Activated CD8-positive, alpha-beta memory T cell treated with anti-CD3 and anti-CD28 coated beads, Interleukin-2, amount 50 U/mL, for 48 hours (primary cell): Measurements from ENCODE around the gene EGFL8.
A peak's percentile ranks its signal among the peaks of the same experiment; 100 is the strongest.

Experiments
- DNase-seq: peaks from one replicate; pipeline ENCODE4 v3.0.0-alpha.2; 2020

The EGFL8 gene

GRCh38 chr6:32147401-32148132 is 16.8 kb upstream of the EGFL8 start:
- no peak for DNase-seq

GRCh38 chr6:32148289-32149091 is 15.9 kb upstream of the EGFL8 start:
- DNase-seq: peak; percentile 85

- DNase-seq: no peak
Observed at GRCh38 chr6:32149092-32149755, 15.2 kb upstream of the EGFL8 start.

GRCh38 chr6:32149932-32150870 is 14.2 kb upstream of the EGFL8 start:
- DNase-seq: no peak

GRCh38 chr6:32151181-32151862 is 13.1 kb upstream of the EGFL8 start:
- DNase-seq: no peak

- no peak for DNase-seq
Observed at GRCh38 chr6:32151863-32152768, 12.3 kb upstream of the EGFL8 start, which contains the start of gene PRRT1. Gene PRRT1 (minus strand): TSS chr6:32151939. CDS start chr6:32151827, 112 bp downstream.

- DNase-seq: no peak
Observed at GRCh38 chr6:32152769-32153563, 11.4 kb upstream of the EGFL8 start.

- DNase-seq: peak; percentile 90
Observed at GRCh38 chr6:32153564-32154513, 10.6 kb upstream of the EGFL8 start, which contains the start of gene PPT2. Gene PPT2 (plus strand): TSS chr6:32154141. CDS start chr6:32154595, 454 bp downstream.

- DNase-seq: peak; percentile 77
Observed at GRCh38 chr6:32154514-32155161, 9.8 kb upstream of the EGFL8 start.

- DNase-seq: no peak
Observed at GRCh38 chr6:32156891-32157290, 7.5 kb upstream of the EGFL8 start.

- no peak for DNase-seq
Observed at GRCh38 chr6:32158052-32158451, 6.3 kb upstream of the EGFL8 start.

- DNase-seq: no peak
Observed at GRCh38 chr6:32163559-32164258, 686 bp upstream of the EGFL8 start.

GRCh38 chr6:32166411-32167061 is 2.1 kb downstream of the EGFL8 start:
- no peak for DNase-seq

- DNase-seq: no peak
Observed at GRCh38 chr6:32167154-32167760, 2.9 kb downstream of the EGFL8 start.

GRCh38 chr6:32167761-32168262 is 3.4 kb downstream of the EGFL8 start:
- DNase-seq: no peak

- DNase-seq: no peak
Observed at GRCh38 chr6:32168350-32168749, 4.0 kb downstream of the EGFL8 start.
